Glutamatergic neuron (in vitro differentiated cells): ENCODE results near the gene STAT5B. TPM values are rescaled to one million over a fixed set of nuclear protein-coding genes. Genes with fewer than 3 reads are reported as not detected.
A peak's percentile ranks its signal among the peaks of the same experiment; 100 is the strongest.

Experiments used
- DNase-seq: peaks from one replicate; pipeline ENCODE4 v3.0.0; 2022
- H3K27ac Mint-ChIP-seq: one replicate; pipeline ENCODE4 v1.8.0; 2020; ENCODE audit warnings: mild to moderate bottlenecking, mixed read lengths, inconsistent platforms; ENCODE audit not compliant: unreplicated experiment
- H3K27me3 Mint-ChIP-seq: one replicate; pipeline ENCODE4 v1.8.0; 2020; ENCODE audit warnings: mild to moderate bottlenecking, moderate library complexity, mixed read lengths, inconsistent platforms; ENCODE audit not compliant: unreplicated experiment
- H3K36me3 Mint-ChIP-seq: one replicate; pipeline ENCODE4 v1.8.0; 2020; ENCODE audit warnings: mild to moderate bottlenecking, mixed read lengths, inconsistent platforms; ENCODE audit not compliant: unreplicated experiment
- H3K4me1 Mint-ChIP-seq: one replicate; pipeline ENCODE4 v1.8.0; 2020; ENCODE audit warnings: mild to moderate bottlenecking, low read depth, mixed read lengths, inconsistent platforms; ENCODE audit not compliant: unreplicated experiment
- H3K4me3 Mint-ChIP-seq: one replicate; pipeline ENCODE4 v1.8.0; 2020; ENCODE audit warnings: mild to moderate bottlenecking, mixed read lengths, inconsistent platforms; ENCODE audit not compliant: unreplicated experiment
- H3K9me3 Mint-ChIP-seq: one replicate; pipeline ENCODE4 v1.8.0; 2020; ENCODE audit warnings: mild to moderate bottlenecking, moderate library complexity, mixed read lengths, inconsistent platforms; ENCODE audit not compliant: unreplicated experiment
- CTCF ChIP-seq: fragments of 200-600 bp; sonication (generic); IDR thresholded peaks from one replicate; pipeline ENCODE4 v1.5.0; 2021; ENCODE audit not compliant: partially characterized antibody, unreplicated experiment
- total RNA-seq: library from RNA; stranded (reverse); fragmentation: NEBNext Ultra II Directional; extraction: Animal tissue kit (Norgen Biotek cat#: 25700); gene quantifications from one replicate; pipeline ENCODE4 v1.2.1, GENCODE V29; 2021; ENCODE audit not compliant: unreplicated experiment

The STAT5B gene
- total RNA-seq, 1 donor from 2014 or later: 31.9 TPM

GRCh38 chr17:42279776-42280630 lies 3.8 kb upstream of the STAT5B start:
- DNase-seq: no peak
- H3K27ac Mint-ChIP-seq: no peak overlapping the region
- H3K4me1 Mint-ChIP-seq: peaks cover 8% of the 10 kb centered on the region
- H3K36me3 Mint-ChIP-seq: peaks cover 4% of the 10 kb centered on the region
- no peak for TF ChIP-seq CTCF
- H3K9me3 Mint-ChIP-seq: peaks cover 10% of the 10 kb centered on the region
- H3K27me3 Mint-ChIP-seq: peaks cover 14% of the 10 kb centered on the region
- H3K4me3 Mint-ChIP-seq: no peak overlapping the region

- Mint-ChIP-seq H3K9me3 (peaks cover 8% of the 10 kb centered on the region), H3K4me3 (peak overlapping the region; percentile 72), H3K27me3 (peaks cover 16% of the 10 kb centered on the region), H3K36me3 (peaks cover 4% of the 10 kb centered on the region), H3K27ac (peak overlapping the region; percentile 48), H3K4me1 (peaks cover 19% of the 10 kb centered on the region)
- no peak for TF ChIP-seq CTCF
- no peak for DNase-seq
Observed at GRCh38 chr17:42277342-42277712, 1.1 kb upstream of the STAT5B start.

- H3K27ac Mint-ChIP-seq: peak overlapping the region; percentile 48
- peaks cover 4% of the 10 kb centered on the region for H3K36me3 Mint-ChIP-seq
- peaks cover 16% of the 10 kb centered on the region for H3K27me3 Mint-ChIP-seq
- peaks cover 8% of the 10 kb centered on the region for H3K9me3 Mint-ChIP-seq
- H3K4me1 Mint-ChIP-seq: peaks cover 20% of the 10 kb centered on the region
- H3K4me3 Mint-ChIP-seq: peak overlapping the region; percentile 72
- no peak for TF ChIP-seq CTCF
- peak; percentile 61 for DNase-seq
Observed at GRCh38 chr17:42276609-42277341, 584 bp upstream of the STAT5B start.

- H3K9me3 Mint-ChIP-seq: peaks cover 8% of the 10 kb centered on the region
- peaks cover 16% of the 10 kb centered on the region for H3K27me3 Mint-ChIP-seq
- TF ChIP-seq CTCF: no peak
- H3K4me3 Mint-ChIP-seq: peak overlapping the region; percentile 97
- peak overlapping the region; percentile 93 for H3K27ac Mint-ChIP-seq
- peaks cover 24% of the 10 kb centered on the region for H3K4me1 Mint-ChIP-seq
- DNase-seq: no peak
- peaks cover 4% of the 10 kb centered on the region for H3K36me3 Mint-ChIP-seq
Observed at GRCh38 chr17:42275527-42276358, 448 bp downstream of the STAT5B start.
